HEK293T (cell line): Measurements from ENCODE around the gene MRPL11.

Experiments
- CTCF ChIA-PET: fragments of 350-600 bp; formaldehyde crosslinking; extraction: SDS; loops from one replicate; lab custom pipeline; 2021; ENCODE audit warnings: antibody characterized with exemption, inconsistent platforms; lab: Yijun Ruan, JAX
- POLR2A ChIA-PET: fragments of 350-600 bp; formaldehyde crosslinking; extraction: SDS; loops from one replicate; lab custom pipeline; 2020; ENCODE audit warnings: antibody characterized with exemption, inconsistent platforms; lab: Yijun Ruan, JAX
- DNase-seq: peaks from one replicate; pipeline ENCODE4 v3.0.0; 2012; ENCODE audit warnings: mixed read lengths; ENCODE audit errors: extremely low spot score
- ARNT ChIP-seq: fragments of 450-650 bp; IDR thresholded peaks from 2 replicates; pipeline ENCODE4 v1.6.1; 2017; ENCODE audit warnings: mild to moderate bottlenecking
- BHLHE40 ChIP-seq: fragments of 450-650 bp; IDR thresholded peaks from 2 replicates; pipeline ENCODE4 v1.6.1; 2016; ENCODE audit warnings: mild to moderate bottlenecking, moderate library complexity, borderline replicate concordance
- CTBP1 ChIP-seq: fragments of 450-650 bp; IDR thresholded peaks from 2 replicates; pipeline ENCODE4 v1.6.1; 2016; ENCODE audit warnings: borderline replicate concordance
- ELF4 ChIP-seq: fragments of 450-650 bp; IDR thresholded peaks from 2 replicates; pipeline ENCODE4 v1.6.1; 2017; ENCODE audit warnings: antibody characterized with exemption
- FOXA1 ChIP-seq: fragments of 450-650 bp; IDR thresholded peaks from 2 replicates; pipeline ENCODE4 v1.6.1; 2016; ENCODE audit warnings: mild to moderate bottlenecking
- FOXK2 ChIP-seq: fragments of 450-650 bp; IDR thresholded peaks from 2 replicates; pipeline ENCODE4 v1.6.1; 2016; ENCODE audit warnings: mild to moderate bottlenecking
- FOXM1 ChIP-seq: fragments of 450-650 bp; IDR thresholded peaks from 2 replicates; pipeline ENCODE4 v1.6.1; 2017; ENCODE audit warnings: mild to moderate bottlenecking, borderline replicate concordance
- HDGF ChIP-seq: fragments of 450-650 bp; IDR thresholded peaks from 2 replicates; pipeline ENCODE4 v1.6.1; 2017; ENCODE audit warnings: antibody characterized with exemption, borderline replicate concordance
- L3MBTL2 ChIP-seq: fragments of 450-650 bp; conservative IDR thresholded peaks from 2 replicates; pipeline ENCODE4 v1.6.1; 2016; ENCODE audit warnings: mild to moderate bottlenecking
- LEF1 ChIP-seq: fragments of 450-650 bp; IDR thresholded peaks from 2 replicates; pipeline ENCODE4 v1.6.1; 2017; ENCODE audit warnings: mild to moderate bottlenecking, borderline replicate concordance
- NFRKB ChIP-seq: fragments of 450-650 bp; IDR thresholded peaks from 2 replicates; pipeline ENCODE4 v1.6.1; 2016; ENCODE audit warnings: mild to moderate bottlenecking, moderate library complexity
- PKNOX1 ChIP-seq: fragments of 450-650 bp; IDR thresholded peaks from 2 replicates; pipeline ENCODE4 v1.6.1; 2016
- SP1 ChIP-seq: fragments of 450-650 bp; IDR thresholded peaks from 2 replicates; pipeline ENCODE4 v1.6.1; 2017
- SUZ12 ChIP-seq: fragments of 450-650 bp; IDR thresholded peaks from 2 replicates; pipeline ENCODE4 v1.6.1; 2016; ENCODE audit warnings: mild to moderate bottlenecking
- TARDBP ChIP-seq: fragments of 450-650 bp; IDR thresholded peaks from 2 replicates; pipeline ENCODE4 v1.6.1; 2016
- ZNF384 ChIP-seq: fragments of 450-650 bp; IDR thresholded peaks from 2 replicates; pipeline ENCODE4 v1.6.1; 2016

MRPL11 gene

DNA sequence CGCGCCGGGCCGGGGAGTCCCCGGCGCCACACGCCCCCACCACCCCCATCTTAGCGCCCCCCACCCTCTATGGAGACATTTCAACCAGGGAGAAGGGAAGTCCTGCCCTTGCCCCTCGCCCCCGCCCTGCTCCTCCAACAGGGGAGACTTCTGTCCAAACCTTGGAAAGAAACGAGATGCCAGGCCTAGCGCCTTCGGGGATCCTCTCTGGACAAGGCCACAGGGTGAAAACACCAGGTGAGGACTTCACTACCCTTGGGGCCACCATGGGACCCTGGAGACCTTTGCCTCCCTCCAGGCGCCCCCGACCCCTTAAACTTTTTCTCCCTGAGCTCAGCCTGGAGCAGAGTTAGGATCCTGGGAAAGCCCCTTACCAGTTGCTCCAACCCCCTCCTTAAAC lies 29.4 kb downstream of the MRPL11 start:
- DNase-seq, result no peak
- POLR2A ChIA-PET, result interaction anchor here (1.4 kb wide), 1 partner anchor 71 kb away, joined by 6 read pairs; the partner anchor contains the start of gene DPP3

GRCh38 chr11:66408488-66409214 lies 30.0 kb downstream of the MRPL11 start:
- POLR2A ChIA-PET, result interaction anchor here (1.4 kb wide), 1 partner anchor 71 kb away, joined by 6 read pairs; the partner anchor contains the start of gene DPP3
- CTCF ChIA-PET, result interaction anchor here (1.1 to 3.2 kb wide), 6 partner anchors 13 to 269 kb away, joined by 3 to 12 read pairs (median 6); partner anchors contain the start of genes DPP3, MRPL11, NPAS4 and RBM4B
- DNase-seq, result peak; percentile 90
- TF ChIP-seq ARNT (peak; percentile 35; the same call in 1 of the 2 replicates), FOXA1 (no peak)

More for the DNA sequence above, 29.4 kb downstream of the MRPL11 start:
- CTCF ChIA-PET, result interaction anchor here (1.1 to 3.2 kb wide), 6 partner anchors 12 to 269 kb away, joined by 3 to 12 read pairs (median 6); partner anchors contain the start of genes DPP3, MRPL11, NPAS4 and RBM4B
- TF ChIP-seq CTBP1 (no peak), PKNOX1 (no peak), FOXM1 (no peak), HDGF (no peak), LEF1 (no peak), FOXA1 (no peak), NFRKB (no peak), L3MBTL2 (no peak), ELF4 (no peak), SUZ12 (no peak), FOXK2 (no peak), BHLHE40 (no peak), SP1 (no peak), ZNF384 (no peak), ARNT (no peak), TARDBP (no peak)

- DNase-seq, result no peak
- TF ChIP-seq ELF4 (no peak), SP1 (no peak), CTBP1 (no peak), TARDBP (no peak), SUZ12 (no peak), ARNT (no peak), FOXK2 (no peak), FOXM1 (no peak), BHLHE40 (no peak), LEF1 (no peak), FOXA1 (no peak), L3MBTL2 (no peak), HDGF (no peak), PKNOX1 (no peak)
- ChIA-PET POLR2A (interaction anchor here (1.0 kb wide), 1 partner anchor 270 kb away, joined by 3 read pairs; the partner anchor contains the start of gene RBM4B), CTCF (interaction anchor here (0.6 to 2.1 kb wide), 3 partner anchors 10 to 412 kb away, joined by 3 to 6 read pairs (median 4); no protein-coding TSS in a partner anchor)
Measured at GRCh38 chr11:66407651-66408050, 31.0 kb downstream of the MRPL11 start.

GRCh38 chr11:66393954-66394353 lies 44.7 kb downstream of the MRPL11 start:
- DNase-seq, result no peak
- CTCF ChIA-PET, result interaction anchor here (0.7 to 1.1 kb wide), 2 partner anchors 24 to 30 kb away, joined by 3 to 6 read pairs; no protein-coding TSS in a partner anchor
- POLR2A ChIA-PET, result interaction anchor here (1.5 kb wide), 1 partner anchor 283 kb away, joined by 3 read pairs; no protein-coding TSS in a partner anchor
- no peak for TF ChIP-seq HDGF
- no peak for TF ChIP-seq FOXA1
- no peak for TF ChIP-seq ARNT
- TF ChIP-seq FOXM1, result no peak
- TF ChIP-seq LEF1, result no peak
- no peak for TF ChIP-seq L3MBTL2
- no peak for TF ChIP-seq SUZ12
- TF ChIP-seq PKNOX1, result no peak
- TF ChIP-seq ZNF384, result no peak
- TF ChIP-seq CTBP1, result no peak
- TF ChIP-seq SP1, result no peak
- no peak for TF ChIP-seq NFRKB
- TF ChIP-seq BHLHE40, result no peak
- TF ChIP-seq FOXK2, result no peak
- no peak for TF ChIP-seq ELF4
- TF ChIP-seq TARDBP, result no peak

- no peak for DNase-seq
- no peak for TF ChIP-seq TARDBP
- TF ChIP-seq FOXA1, result no peak
- TF ChIP-seq ARNT, result no peak
- no peak for TF ChIP-seq FOXM1
- TF ChIP-seq LEF1, result no peak
- no peak for TF ChIP-seq NFRKB
- TF ChIP-seq BHLHE40, result no peak
- no peak for TF ChIP-seq FOXK2
- no peak for TF ChIP-seq CTBP1
- TF ChIP-seq ELF4, result no peak
- TF ChIP-seq HDGF, result no peak
- TF ChIP-seq L3MBTL2, result no peak
- no peak for TF ChIP-seq PKNOX1
- TF ChIP-seq SUZ12, result no peak
- TF ChIP-seq ZNF384, result no peak
- no peak for TF ChIP-seq SP1
- CTCF ChIA-PET, result no interaction called here
- POLR2A ChIA-PET, result no interaction called here
Measured at GRCh38 chr11:66391322-66391721, 47.3 kb downstream of the MRPL11 start.
